SH-SY5Y (cell line): ENCODE data around the gene MAN1A2.

Experiments used
- GATA2 ChIP-seq: IDR thresholded peaks from 2 replicates; pipeline ENCODE4 v1.6.1; 2011; ENCODE audit warnings: mild to moderate bottlenecking, low read depth, low read length
- GATA3 ChIP-seq: IDR thresholded peaks from 2 replicates; pipeline ENCODE4 v1.6.1; 2011; ENCODE audit warnings: low read depth, mild to moderate bottlenecking, low read length, moderate library complexity

- TF ChIP-seq GATA2 (no peak), GATA3 (no peak)
Observed at GRCh38 chr1:117559985-117560384, 192.7 kb downstream of the MAN1A2 start.
